ENCODE measurements around the gene PPP1R3C.

Gene PPP1R3C

DNA sequence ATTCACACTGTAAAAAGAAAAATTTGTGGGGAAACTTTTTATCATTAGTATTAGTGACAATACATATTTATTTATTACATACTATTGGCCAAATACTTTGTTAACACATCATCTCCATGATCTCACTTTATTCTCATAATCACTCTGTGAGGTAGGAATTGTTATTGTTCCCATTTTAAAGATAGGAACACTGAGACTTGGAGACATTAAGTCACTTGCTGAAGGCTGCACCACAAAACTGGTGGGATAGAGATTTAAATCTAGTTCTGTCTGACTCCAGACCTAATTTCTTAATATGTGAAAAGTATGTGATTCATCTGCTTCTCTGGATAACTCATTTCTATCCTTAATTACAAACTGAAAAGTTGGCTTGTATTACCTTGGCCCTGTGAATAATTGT, 8.2 kb downstream of the PPP1R3C start:
- in situ Hi-C loops (cut with MboI; ENCODE audit: low pct_unique_long_range_greater_than_20kb, low sequenced_read_pairs, unreplicated experiment) = no loop called here
- DNase-seq (ENCODE audit: low spot score) = no peak
- TF ChIP-seq, protein P1, sequence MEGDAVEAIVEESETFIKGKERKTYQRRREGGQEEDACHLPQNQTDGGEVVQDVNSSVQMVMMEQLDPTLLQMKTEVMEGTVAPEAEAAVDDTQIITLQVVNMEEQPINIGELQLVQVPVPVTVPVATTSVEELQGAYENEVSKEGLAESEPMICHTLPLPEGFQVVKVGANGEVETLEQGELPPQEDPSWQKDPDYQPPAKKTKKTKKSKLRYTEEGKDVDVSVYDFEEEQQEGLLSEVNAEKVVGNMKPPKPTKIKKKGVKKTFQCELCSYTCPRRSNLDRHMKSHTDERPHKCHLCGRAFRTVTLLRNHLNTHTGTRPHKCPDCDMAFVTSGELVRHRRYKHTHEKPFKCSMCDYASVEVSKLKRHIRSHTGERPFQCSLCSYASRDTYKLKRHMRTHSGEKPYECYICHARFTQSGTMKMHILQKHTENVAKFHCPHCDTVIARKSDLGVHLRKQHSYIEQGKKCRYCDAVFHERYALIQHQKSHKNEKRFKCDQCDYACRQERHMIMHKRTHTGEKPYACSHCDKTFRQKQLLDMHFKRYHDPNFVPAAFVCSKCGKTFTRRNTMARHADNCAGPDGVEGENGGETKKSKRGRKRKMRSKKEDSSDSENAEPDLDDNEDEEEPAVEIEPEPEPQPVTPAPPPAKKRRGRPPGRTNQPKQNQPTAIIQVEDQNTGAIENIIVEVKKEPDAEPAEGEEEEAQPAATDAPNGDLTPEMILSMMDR (IDR thresholded peaks at IDR 0.05; ENCODE audit: extremely low read depth, insufficient read depth, missing control alignments) = no peak

DNA sequence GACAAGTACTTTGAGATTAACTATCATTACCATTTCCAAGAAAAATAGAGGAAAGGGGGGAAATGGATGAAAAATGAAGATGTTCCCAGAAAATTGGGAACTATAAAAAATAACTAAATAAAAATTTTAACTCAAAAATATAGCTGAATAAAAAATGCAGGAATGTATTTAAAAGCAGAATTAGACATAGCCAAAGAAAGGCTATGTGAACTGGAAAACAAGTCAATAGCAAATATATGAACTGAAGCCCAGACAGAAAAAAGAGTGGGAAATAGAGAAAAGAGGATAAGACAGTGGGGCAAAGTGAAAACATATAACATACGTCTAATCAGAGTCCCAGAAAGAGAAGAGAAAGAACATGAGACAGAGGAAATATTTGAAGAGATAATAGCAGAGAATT, 10.3 kb downstream of the PPP1R3C start:
- in situ Hi-C loops (cut with MboI; ENCODE audit: low pct_unique_long_range_greater_than_20kb, low sequenced_read_pairs, unreplicated experiment) = no loop called here
- DNase-seq (ENCODE audit: low spot score) = no peak
- TF ChIP-seq, protein P1 (IDR thresholded peaks at IDR 0.05; ENCODE audit: extremely low read depth, insufficient read depth, missing control alignments) = no peak

DNA sequence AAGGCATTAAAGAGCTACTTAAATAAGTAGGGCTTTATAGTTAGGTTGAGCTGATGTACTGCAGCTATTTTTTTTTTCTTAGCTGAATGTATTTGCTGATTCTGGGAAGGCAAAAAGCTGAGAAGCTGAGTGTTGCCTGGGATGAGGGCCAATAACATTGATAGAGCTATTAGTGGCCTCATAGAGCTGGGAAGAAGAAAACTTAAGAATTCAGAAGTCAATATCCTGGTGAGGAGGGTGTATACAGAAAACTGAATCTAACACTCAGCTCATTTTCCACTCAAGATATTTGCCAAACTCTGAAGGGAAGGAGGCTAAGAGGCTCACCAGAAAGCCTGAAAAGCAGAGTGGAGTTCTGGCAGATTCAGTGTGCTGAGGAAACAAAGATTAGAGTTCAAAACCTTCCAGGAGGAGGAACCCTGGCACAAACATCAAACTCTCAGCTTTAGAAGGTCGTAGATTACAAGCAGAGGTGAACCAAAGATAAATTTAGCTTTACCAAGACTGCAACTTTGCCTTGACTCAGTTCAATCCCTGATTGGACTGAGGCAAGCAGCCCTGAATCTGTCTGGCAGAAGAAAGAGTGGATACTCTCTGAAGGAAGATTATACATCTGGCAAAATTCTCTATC, 11.3 kb downstream of the PPP1R3C start:
- in situ Hi-C loops (cut with MboI; ENCODE audit: low pct_unique_long_range_greater_than_20kb, low sequenced_read_pairs, unreplicated experiment) = no loop called here
- TF ChIP-seq, protein P1 (IDR thresholded peaks at IDR 0.05; ENCODE audit: extremely low read depth, insufficient read depth, missing control alignments) = no peak
- no peak for DNase-seq (ENCODE audit: low spot score)

DNA sequence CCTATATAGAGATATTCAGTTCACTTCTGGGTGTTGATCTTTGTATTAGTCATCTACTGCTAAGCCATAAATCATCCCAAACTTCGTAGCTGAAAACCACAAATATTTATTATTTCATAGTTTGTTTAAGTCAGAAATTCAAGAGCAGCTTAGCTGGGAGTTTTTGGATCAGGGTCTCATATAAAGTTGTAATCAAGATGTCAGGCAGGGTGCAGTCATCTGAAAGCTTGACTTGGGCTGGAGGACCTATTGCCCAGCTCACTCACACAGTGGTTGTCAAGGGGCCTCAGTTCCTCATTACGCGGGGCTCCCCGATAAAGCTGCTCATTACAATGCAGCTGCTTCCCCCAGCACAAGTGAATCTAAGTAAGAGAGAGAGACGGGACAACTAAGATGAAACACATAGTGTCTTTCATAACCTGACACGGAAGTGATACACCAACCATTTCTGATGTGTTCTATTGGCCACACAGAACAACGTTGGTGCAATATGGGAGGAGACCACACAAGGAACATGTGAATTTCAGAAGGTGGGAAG, 15.7 kb downstream of the PPP1R3C start:
- in situ Hi-C loops (cut with MboI; ENCODE audit: low pct_unique_long_range_greater_than_20kb, low sequenced_read_pairs, unreplicated experiment) = no loop called here
- TF ChIP-seq, protein P1 (IDR thresholded peaks at IDR 0.05; ENCODE audit: extremely low read depth, insufficient read depth, missing control alignments) = no peak
- no peak for DNase-seq (ENCODE audit: low spot score)

DNA sequence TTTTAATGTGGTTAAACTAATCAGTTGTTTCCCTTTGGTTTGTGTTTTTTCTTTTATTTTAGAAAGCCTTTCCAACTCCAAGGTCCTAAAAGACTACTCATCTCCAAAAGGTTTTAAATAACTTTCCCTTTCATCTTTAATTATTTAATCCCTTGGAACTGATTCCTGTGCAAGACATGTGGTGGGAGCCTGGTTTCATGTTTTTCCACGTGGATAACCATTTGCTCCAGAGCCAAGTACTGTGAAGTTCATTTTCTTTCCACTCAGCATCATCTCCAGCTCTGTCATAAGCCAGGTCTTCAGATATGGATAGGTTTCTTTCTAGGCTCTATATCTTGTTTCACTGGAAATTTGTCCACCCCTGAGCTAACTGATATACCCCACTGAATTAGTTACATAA, 16.7 kb downstream of the PPP1R3C start:
- TF ChIP-seq, protein P1 (IDR thresholded peaks at IDR 0.05; ENCODE audit: extremely low read depth, insufficient read depth, missing control alignments) = no peak
- DNase-seq (ENCODE audit: low spot score) = no peak

DNA sequence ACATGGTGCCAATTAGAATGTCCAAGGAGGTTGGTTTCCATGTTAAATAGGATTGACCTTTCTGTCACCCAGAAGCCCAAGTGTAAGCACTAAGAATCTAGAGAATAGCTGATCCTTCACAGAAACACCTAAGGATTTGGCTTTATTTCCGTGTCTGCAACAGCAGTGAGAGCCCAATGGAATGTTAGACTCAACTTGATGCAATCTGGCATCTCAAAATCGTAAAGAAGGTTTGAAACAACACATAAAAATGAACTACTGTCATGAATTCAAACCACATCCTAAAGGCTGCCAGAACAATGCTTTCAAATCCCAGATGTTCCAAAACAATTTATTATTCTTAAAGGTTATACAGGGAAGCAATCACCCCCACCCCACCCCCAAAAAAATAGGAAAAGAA, 18.6 kb downstream of the PPP1R3C start:
- TF ChIP-seq, protein P1 (IDR thresholded peaks at IDR 0.05; ENCODE audit: extremely low read depth, insufficient read depth, missing control alignments) = no peak
- DNase-seq (ENCODE audit: low spot score) = no peak
- in situ Hi-C loops (cut with MboI; ENCODE audit: low pct_unique_long_range_greater_than_20kb, low sequenced_read_pairs, unreplicated experiment) = no loop called here

More for the DNA sequence above, 16.7 kb downstream of the PPP1R3C start:
- in situ Hi-C loops (cut with MboI; ENCODE audit: low pct_unique_long_range_greater_than_20kb, low sequenced_read_pairs, unreplicated experiment) = no loop called here

Data from GM13977 (cell line).